ENCODE data around the gene ATP6V0B. TPM values are rescaled to one million over a fixed set of nuclear protein-coding genes. Genes with fewer than 3 reads are reported as not detected.

The ATP6V0B gene
- total RNA-seq, 1 donor from 2014 or later, result 115 TPM

DNA sequence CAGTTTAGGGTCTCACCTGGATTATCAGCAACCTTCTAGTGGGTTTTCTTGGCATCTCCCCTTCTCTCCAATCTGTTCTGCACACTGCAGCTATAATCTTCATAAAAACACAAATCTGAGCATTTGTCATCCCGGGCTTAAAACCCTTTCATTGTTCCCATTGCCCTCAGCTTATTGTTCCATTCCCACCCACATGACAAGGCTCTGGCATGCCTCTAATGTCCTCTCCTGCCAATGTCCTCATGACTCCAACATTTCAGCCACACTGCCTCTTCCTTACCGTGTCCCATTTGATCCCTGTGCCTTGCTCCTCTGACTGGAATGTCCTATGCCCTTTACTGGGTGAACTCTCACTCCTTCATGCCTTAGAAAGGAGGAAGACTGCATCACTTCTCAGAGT, 12.4 kb upstream of the ATP6V0B start:
- H3K4me3 ChIP-seq, result no peak overlapping the region
- TF ChIP-seq CTCF (IDR thresholded peaks at IDR 0.05), result no peak
- no peak overlapping the region for H3K27ac ChIP-seq
- peaks cover 56 to 69% of the 10 kb centered on the region in 2 donors for H3K36me3 ChIP-seq
- no peaks in the 10 kb centered on the region for H3K27me3 ChIP-seq
- intact Hi-C loops (cut with DNase I), result no loop called here
- no peaks in the 10 kb centered on the region for H3K4me1 ChIP-seq
- no peaks in the 10 kb centered on the region for H3K9me3 ChIP-seq
- DNase-seq (ENCODE audit: low spot score in 2 of 2), result no peak

DNA sequence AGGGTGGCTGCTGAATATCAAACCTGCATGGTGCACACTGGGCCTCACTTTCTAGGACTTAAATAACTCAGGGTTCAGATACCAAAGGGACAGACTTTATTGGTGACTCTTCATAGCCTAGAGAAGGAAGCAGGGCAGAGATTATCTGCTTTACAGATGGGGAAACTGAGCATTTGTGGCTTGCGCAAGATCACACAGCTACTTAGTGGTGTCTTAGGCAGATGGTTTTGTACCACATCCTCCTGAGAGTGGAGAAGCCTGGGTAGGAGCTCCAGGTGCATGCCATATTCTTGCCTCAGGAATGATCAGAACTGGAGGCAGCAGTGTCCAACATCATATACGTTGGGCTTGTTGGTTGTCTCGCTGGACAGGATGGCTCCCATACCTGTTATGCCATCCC, 11.8 kb upstream of the ATP6V0B start:
- peaks cover 49 to 62% of the 10 kb centered on the region in 2 donors for H3K36me3 ChIP-seq
- H3K9me3 ChIP-seq, result no peaks in the 10 kb centered on the region
- no peaks in the 10 kb centered on the region for H3K4me1 ChIP-seq
- no peak for DNase-seq (ENCODE audit: low spot score in 2 of 2)
- no peak overlapping the region for H3K27ac ChIP-seq
- H3K27me3 ChIP-seq, result no peaks in the 10 kb centered on the region
- TF ChIP-seq CTCF (IDR thresholded peaks at IDR 0.05), result no peak
- H3K4me3 ChIP-seq, result no peak overlapping the region
- intact Hi-C loops (cut with DNase I), result no loop called here

DNA sequence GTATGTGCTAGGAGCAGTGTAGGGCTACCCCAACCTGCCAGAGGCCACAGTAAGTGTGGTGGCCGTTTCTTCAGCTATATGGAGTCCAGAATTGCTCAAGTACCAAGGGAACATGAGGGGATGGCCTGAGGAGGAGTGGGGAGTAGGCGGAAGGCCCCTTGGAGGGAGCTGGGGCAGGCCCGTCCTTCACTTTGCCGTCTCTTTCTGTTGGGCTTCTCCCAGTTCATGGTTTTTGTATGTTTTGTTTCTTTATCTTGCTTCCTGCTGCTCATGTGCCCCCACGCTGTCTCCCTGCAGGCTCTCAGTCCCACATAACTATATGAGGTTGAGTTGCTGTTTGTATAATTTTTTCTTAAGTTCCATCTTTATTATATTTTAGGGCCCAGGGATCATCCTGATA, 10.9 kb upstream of the ATP6V0B start:
- TF ChIP-seq CTCF (IDR thresholded peaks at IDR 0.05), result no peak
- intact Hi-C loops (cut with DNase I), result no loop called here
- H3K36me3 ChIP-seq, result peaks cover 40 to 53% of the 10 kb centered on the region in 2 donors

DNA sequence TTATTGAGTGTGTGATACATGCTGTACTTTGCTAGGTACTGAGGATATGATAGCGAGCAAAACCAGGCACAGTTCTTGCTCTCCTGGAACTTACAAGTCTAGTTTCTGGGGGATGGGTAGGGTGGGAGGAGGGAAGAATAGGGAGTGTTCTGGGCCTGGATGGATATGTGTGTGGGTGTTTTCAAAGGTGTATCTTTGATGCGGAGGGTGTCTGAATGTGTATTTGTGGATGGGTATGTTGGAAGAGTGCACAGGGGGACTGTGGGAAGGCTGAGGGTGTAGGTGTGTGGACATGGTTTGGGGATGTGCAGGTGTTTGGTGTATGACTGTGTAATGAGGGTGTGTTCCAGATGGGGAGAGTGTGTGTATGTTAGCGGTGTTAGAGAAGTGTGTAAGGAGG, 9.4 kb upstream of the ATP6V0B start:
- no peak for TF ChIP-seq CTCF (IDR thresholded peaks at IDR 0.05)
- DNase-seq (ENCODE audit: low spot score in 2 of 2), result no peak
- Histone ChIP-seq H3K36me3 (peaks cover 37 to 39% of the 10 kb centered on the region in 2 donors), H3K27ac (no peak overlapping the region), H3K27me3 (no peaks in the 10 kb centered on the region), H3K4me3 (no peak overlapping the region), H3K4me1 (peaks cover under 1 to 2% of the 10 kb centered on the region in 2 donors), H3K9me3 (no peaks in the 10 kb centered on the region)
- intact Hi-C loops (cut with DNase I), result no loop called here

More for the DNA sequence above, 10.9 kb upstream of the ATP6V0B start:
- Histone ChIP-seq H3K27me3 (no peaks in the 10 kb centered on the region), H3K9me3 (no peaks in the 10 kb centered on the region), H3K4me3 (no peak overlapping the region), H3K27ac (no peak overlapping the region), H3K4me1 (no peaks in the 10 kb centered on the region)
- DNase-seq (ENCODE audit: low spot score in 2 of 2), result no peak

DNA sequence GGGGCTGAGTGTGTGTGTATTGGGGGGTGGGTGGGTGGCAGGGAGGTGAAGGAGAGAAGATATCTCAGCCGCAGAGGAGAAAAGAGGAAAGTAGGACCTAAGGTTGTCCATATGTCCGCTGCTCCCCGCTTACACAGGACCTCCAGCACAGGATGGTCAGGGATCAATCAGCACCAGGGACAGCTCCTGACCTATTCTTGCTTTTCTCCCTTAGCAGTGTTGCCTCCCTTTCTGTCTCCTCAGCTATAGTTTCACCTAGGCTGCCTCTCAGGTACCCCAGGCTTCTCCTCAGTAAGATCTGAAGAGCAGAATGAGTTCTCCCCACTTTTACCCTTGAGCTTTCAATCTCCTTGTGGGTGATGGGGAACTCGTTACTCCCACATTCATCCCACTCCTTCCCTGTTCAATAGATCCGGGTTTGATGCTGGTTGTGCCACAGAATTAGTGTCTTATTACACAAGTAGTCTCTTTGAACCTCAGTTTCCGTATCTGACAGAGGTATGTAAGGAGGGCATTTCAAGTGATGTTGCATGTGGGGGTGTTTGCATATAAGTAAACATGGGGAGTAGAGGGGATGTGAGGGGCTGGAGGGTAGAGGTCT, 6.3 kb upstream of the ATP6V0B start:
- no peak overlapping the region for H3K27ac ChIP-seq
- no peaks in the 10 kb centered on the region for H3K9me3 ChIP-seq
- TF ChIP-seq CTCF (IDR thresholded peaks at IDR 0.05), result no peak
- H3K36me3 ChIP-seq, result peaks cover 19 to 20% of the 10 kb centered on the region in 2 donors
- DNase-seq (ENCODE audit: low spot score in 2 of 2), result no peak
- no peaks in the 10 kb centered on the region for H3K27me3 ChIP-seq
- intact Hi-C loops (cut with DNase I), result no loop called here
- H3K4me3 ChIP-seq, result no peak overlapping the region
- H3K4me1 ChIP-seq, result peaks cover 6 to 8% of the 10 kb centered on the region in 2 donors

DNA sequence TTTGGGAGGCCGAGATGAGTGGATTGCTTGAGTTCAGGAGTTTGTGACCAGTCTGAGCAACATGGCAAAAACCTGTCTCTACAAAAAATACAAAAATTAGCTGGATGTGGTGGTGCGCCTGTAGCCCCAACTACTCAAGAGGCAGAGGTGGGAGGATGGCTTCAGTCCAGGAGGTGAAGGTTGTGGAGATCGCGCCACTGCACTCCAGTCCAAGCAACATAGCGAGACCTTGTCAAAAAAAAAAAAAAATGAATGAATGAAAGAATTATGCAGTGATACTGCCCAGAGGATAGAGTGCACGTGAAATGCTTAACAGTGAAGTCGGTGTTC, 5.4 kb upstream of the ATP6V0B start:
- Histone ChIP-seq H3K4me1 (peaks cover 6 to 8% of the 10 kb centered on the region in 2 donors), H3K27me3 (no peaks in the 10 kb centered on the region), H3K36me3 (peaks cover 13 to 15% of the 10 kb centered on the region in 2 donors), H3K9me3 (no peaks in the 10 kb centered on the region), H3K27ac (no peak overlapping the region), H3K4me3 (peak overlapping the region in 1 of 2 donors; percentile 83)
- no peak for TF ChIP-seq CTCF (IDR thresholded peaks at IDR 0.05)
- DNase-seq (ENCODE audit: low spot score in 2 of 2), result no peak
- intact Hi-C loops (cut with DNase I), result loop anchor here (1.0 kb wide), 2 partner anchors 22 to 23 kb away; partner anchors contain the start of genes CCDC24 and IPO13
